Endothelial cell of umbilical vein (primary cell): ENCODE results near the gene SLC16A5.

Source experiments
- TF ChIP-seq, protein P1 (sequence below), 2 donors: IDR thresholded peaks; 1 replicate in 1 of 2; 2 replicates in 1 of 2; pipeline ENCODE4 v1.5.1; 2011; ENCODE audit warnings: low read length in 2 of 2, mild to moderate bottlenecking in 2 of 2, moderate library complexity in 2 of 2, control low read depth in 1 of 2, inconsistent platforms in 1 of 2, low read depth in 1 of 2; ENCODE audit not compliant: insufficient read depth in 1 of 2; ENCODE audit errors: extremely low read depth in 1 of 2
- TF ChIP-seq, protein P2 (sequence below): IDR thresholded peaks from 2 replicates; pipeline ENCODE4 v1.6.1; 2011; ENCODE audit not compliant: insufficient read depth, insufficient read length

DNA sequence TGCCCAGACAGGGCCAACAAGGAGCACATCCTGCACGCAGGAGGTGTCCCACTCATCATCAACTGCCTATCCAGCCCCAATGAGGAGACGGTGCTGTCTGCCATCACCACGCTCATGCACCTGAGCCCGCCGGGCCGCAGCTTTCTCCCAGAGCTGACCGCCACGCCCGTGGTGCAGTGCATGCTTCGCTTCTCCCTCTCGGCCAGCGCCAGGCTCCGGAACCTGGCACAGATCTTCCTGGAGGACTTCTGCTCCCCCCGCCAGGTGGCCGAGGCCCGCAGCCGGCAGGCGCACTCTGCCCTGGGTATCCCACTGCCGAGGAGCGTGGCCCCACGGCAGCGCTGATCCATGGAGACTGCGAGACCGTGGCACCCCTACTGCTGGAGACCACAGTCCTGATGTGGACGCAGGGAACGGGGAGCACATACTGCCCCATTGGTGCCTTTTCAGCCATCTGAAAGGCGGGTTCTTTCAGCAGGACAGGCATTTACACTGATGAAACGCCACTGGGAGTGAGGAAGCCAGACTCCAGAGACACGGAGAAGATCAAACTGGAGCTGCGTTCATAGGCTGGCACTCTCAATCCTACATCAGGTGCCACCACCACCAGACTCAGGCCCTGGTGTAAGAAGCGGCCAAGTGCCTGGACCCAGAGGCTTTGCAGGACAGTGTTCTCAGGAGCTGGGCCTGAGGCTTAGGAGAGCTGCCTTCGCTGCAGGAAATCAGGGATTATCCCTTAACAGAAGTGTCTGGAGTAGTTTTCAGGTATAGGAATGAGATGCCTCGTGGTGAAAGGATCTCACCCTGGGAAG is 41.1 kb downstream of the SLC16A5 start:
- TF ChIP-seq, protein P1, sequence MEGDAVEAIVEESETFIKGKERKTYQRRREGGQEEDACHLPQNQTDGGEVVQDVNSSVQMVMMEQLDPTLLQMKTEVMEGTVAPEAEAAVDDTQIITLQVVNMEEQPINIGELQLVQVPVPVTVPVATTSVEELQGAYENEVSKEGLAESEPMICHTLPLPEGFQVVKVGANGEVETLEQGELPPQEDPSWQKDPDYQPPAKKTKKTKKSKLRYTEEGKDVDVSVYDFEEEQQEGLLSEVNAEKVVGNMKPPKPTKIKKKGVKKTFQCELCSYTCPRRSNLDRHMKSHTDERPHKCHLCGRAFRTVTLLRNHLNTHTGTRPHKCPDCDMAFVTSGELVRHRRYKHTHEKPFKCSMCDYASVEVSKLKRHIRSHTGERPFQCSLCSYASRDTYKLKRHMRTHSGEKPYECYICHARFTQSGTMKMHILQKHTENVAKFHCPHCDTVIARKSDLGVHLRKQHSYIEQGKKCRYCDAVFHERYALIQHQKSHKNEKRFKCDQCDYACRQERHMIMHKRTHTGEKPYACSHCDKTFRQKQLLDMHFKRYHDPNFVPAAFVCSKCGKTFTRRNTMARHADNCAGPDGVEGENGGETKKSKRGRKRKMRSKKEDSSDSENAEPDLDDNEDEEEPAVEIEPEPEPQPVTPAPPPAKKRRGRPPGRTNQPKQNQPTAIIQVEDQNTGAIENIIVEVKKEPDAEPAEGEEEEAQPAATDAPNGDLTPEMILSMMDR (IDR thresholded peaks at IDR 0.05; ENCODE audit: extremely low read depth in 1 of 2, insufficient read depth in 1 of 2, low read depth in 1 of 2, low read length in 2 of 2): no peak
- TF ChIP-seq, protein P2, sequence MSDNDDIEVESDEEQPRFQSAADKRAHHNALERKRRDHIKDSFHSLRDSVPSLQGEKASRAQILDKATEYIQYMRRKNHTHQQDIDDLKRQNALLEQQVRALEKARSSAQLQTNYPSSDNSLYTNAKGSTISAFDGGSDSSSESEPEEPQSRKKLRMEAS: no peak
